Dermis microvascular lymphatic vessel endothelial cell (primary cell): ENCODE results near the gene RNF208. TPM values are rescaled to one million over a fixed set of nuclear protein-coding genes. Genes with fewer than 3 reads are reported as not detected.

Experiments
- DNase-seq, 2 donors: peaks; one replicate each; pipeline versions ENCODE4 v3.0.0 to v3.0.0-alpha.2; 2010; ENCODE audit warnings: low read depth in 2 of 2
- total RNA-seq: library from RNA; depleted of rRNA; stranded (reverse); fragments of >200 nt; gene quantifications from 2 replicates; pipeline ENCODE4 v1.2.1, GENCODE V29; 2014

The RNF208 gene, protein sequence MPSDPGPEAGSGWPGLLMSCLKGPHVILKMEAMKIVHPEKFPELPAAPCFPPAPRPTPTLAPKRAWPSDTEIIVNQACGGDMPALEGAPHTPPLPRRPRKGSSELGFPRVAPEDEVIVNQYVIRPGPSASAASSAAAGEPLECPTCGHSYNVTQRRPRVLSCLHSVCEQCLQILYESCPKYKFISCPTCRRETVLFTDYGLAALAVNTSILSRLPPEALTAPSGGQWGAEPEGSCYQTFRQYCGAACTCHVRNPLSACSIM
- total RNA-seq, result under 0.01 and 0.13 TPM in 2 replicates

DNA sequence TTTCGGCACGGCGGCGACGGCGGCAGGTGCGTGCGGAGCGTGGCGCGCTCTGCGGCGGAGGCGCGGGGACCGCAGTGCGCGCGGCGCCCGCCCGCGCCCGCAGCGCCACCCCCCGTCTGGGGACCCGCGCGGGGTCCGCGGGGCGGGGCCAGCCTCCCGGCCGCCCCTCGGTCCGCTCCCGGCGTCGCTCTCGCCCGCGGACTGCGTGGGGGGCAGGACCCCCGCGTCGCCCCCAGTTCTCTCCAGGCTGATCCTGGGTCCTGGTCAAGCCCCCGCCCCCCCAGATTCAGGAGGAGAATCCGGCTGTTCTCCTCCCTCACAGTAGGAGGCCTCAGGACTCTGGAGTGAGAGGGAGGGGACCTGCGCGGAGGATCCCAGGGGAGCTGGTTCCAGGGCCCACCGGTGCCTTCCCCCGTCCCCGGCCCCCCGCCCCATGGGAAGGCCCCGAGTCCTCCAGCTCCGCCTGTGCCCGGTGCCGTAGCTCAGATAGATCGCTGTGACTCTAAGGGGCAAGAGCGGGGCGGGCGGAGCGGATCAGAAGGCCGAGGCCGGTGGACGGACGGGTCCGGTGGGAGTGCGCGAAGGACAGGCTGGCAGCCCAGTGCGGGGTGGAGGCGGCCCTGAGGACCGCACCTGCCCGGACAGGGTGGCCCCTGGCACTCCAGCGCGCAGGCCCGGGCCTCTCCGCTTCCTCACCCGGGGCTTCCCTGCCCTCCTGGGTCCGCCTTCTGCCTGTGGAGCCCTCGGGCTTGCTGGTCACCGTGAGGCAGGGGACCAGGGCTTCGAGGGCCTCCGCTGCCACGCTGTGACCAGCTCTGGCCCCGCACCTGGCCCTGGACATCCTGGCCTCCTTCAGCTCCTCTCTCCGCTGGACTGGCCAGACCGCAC lies at the start of gene RNF208:
TSS of gene RNF208 (minus strand) at position 51 of the 888 bp plus-strand sequence. CDS start 1,028 bp downstream, outside the sequence.
- DNase-seq, result no peak

DNA sequence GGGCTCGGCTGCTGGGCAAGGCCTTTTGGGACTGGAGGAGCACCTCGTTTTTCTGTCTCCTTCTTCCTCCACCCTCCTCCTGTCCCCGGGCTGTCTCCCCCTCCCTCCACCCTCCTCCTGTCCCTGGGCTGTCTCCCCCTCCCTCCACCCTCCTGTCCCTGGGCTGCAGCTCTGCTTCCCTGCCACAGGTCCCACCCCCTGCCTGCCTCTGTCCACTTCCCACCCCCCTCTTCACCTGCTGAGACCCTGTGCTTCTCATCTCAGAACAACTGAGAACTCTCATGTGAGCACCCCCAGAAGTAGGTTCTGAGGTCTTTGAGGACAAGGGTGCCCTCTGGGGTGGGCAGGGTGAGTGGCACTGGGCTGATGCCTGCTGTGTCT lies 49.6 kb upstream of the RNF208 start:
- no peak for DNase-seq

DNA sequence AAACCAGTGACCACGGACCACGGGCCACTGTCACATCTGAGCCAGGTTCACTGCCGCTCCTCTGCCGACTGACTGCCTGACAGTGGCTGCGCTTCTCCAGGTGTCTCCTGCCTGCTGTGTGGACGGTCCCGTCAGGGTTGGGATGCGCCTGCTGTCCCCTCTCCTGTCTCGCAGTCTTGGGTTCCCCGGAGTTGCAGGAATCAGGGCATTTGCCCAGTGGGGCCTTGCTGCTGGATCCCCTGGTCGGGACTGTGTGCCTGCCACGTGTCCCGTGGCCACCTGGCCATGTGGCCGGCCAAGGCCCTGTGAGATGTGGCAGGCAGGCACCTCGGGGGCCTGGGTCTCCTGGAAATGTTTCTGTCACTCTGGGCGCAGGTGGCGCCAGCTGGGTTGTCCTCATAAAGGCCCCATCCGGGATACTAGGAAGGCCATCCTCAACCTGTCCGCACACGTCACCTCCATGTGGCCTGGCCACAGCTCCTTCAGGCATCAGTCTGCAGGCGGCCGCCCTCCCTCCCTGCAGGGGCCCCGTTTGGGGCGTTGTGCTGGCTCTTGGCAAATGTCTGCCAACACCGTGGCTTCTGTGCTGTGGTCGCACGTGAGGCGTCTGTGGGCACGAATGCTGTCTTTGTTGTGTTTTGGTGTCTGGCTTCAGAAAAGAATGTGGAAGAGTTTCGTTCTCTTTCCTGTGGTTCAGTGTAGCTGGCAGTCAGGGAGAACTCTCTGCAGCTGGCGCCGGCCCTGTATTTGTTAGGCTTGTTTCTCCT lies 49.1 kb upstream of the RNF208 start:
- no peak for DNase-seq

DNA sequence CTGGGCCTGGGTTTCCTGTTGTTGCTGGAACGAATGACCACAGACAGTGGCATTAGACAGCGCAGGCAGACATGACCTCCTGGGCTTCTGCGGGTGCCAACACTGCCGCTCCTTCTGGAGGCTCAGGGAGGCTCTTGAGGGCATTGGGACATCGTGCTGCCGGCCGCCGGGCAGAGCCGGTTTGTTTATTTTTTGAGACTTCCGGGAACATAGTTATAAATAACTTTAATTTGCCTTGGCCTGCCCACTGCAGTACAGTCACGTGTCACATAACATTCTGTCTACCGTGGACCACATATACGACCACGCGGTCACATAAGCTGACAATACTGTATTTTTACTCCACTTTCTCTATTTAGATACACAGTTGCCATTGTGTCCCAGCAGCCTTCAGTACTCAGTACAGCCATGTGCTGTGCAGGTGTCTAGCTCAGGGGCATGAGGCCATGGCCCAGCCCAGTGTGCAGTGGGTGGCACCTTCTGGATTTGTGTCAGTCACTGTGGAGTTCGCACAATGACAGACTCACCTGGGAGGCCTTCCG lies 47.3 kb upstream of the RNF208 start:
- DNase-seq, result peak in 1 of 2 donors; percentile 61

DNA sequence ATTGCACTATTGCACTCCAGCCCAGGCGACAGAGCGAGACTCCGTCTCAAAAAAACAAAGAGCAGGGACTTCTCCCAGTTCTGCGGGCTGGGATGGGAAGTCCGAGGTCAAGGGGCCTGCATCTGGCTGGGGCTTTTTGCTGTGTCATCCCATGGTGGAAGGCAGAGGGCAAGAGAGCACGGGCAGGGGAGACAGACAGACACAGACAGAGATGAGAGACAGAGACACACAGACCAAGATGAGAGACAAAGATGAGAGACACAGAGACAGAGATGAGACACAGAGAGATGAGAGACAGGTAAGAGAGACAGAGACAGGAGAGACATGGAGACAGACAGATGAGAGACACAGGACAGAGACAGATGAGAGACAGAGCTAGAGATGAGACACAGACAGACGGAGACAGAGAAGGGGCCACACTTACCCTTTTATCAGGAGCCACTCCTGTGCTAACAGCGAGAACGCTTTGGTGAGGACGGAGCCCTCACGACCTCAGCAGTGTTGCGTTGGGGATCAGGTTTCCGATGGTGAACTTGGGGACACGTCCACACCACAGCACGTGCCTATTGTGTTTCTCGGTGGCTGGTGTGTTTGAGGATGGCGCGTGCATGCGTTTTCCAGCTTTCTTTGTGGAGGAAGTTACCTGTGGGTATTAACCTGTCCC lies 46.6 kb upstream of the RNF208 start:
- DNase-seq, result peak; percentile 69 to 82

DNA sequence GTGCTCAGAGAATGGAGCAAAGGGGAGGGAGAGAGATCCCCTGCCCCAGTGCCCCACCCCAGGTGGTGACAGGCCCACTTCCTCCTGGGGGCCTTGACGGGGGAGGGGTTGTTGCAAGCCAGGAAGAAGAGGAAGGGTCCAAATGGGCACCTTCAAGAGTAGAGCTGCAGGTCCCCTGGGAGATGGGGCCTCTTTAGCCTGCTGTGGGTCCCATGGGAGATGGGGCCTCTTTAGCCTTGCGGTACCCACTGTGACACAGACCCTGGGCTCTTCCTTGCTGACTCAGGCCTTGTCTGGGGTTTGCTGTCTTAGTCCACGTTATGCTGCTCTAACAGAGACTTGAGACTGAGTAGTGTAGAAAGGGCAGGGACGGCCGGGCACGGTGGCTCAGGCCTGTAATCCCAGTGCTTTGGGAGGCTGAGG lies 45.9 kb upstream of the RNF208 start:
- no peak for DNase-seq

DNA sequence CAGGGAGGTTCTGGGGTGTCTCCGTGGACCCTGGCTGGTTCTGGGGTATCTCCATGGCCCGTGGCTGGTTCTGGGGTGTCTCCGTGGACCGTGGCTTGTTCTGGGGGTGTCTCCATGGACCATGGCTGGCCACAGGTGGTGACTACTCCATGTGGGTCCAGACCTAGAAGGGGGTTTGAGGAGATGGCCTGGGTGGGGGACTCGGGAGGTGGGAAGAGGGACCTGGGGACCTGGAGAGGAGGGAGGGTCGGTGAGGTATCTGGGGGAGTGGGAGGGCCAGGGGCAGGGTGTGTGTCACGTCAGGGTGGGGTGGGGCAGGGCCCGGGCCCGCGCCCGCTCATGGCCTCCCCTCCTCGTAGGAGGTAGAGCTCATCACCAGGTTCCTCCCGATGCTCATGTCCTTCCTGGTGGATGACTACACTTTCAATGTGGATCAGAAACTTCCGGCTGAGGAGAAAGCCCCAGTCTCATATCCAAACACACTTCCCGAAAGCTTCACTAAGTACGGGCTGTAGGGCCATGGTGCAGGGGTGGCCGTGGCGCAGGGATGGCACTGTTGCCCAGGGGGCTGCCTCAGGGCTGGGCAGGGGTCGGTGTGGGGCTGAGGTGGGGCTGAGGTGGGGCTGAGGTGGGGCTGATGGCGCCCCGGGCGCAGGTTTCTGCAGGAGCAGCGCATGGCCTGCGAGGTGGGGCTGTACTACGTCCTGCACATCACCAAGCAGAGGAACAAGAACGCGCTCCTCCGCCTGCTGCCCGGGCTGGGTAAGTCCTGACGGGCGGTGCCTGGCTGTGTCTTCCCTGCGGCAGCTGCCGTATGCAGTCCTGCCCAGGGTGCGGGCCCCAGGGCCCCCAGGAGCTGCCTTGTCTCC lies 44.8 kb upstream of the RNF208 start:
- no peak for DNase-seq

DNA sequence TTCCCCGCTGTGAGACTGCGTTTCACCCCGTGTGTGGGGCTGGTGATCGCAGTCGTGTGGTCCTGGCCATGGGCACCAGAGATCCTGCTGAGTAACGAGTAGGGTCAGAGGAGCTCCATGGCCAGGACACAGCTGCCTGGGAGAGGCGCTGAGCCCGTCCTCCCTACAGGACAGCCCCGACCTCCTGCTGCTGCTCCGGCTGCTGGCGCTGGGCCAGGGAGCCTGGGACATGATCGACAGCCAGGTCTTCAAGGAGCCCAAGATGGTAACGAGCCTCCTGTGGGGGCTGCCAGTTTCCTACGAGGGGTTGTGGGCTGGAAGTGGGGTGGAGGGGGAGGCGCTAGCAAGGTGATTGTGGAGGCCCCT lies 44.1 kb upstream of the RNF208 start:
- no peak for DNase-seq

DNA sequence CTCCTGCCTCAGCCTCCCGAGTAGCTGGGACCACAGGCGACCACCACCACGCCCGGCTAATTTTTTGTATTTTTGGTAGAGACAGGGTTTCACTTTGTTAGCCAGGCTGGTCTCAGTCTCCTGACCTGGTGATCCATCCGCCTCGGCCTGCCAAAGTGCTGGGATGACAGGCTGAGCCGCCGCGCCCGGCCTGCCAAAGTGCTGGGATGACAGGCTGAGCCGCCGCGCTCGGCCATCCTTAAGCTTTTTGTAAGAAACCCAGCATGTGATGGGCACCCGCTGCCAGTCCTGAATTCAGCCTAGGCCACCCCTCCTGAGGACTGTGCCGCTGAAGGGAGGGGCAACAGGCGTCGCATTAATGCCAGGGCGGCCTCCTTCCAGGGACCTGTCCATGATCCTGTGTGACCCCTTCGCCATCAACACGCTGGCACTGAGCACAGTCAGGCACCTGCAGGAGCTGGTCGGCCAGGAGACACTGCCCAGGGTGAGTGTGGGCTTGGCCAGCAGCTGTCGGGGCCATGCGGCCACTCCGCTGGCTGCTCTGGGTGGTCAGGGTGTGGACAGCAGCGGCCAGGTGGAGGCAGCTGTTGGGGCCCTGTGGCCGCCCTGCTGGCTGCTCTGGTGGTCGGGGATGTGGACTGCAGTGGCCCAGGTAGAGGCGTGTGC lies 43.6 kb upstream of the RNF208 start:
- no peak for DNase-seq

DNA sequence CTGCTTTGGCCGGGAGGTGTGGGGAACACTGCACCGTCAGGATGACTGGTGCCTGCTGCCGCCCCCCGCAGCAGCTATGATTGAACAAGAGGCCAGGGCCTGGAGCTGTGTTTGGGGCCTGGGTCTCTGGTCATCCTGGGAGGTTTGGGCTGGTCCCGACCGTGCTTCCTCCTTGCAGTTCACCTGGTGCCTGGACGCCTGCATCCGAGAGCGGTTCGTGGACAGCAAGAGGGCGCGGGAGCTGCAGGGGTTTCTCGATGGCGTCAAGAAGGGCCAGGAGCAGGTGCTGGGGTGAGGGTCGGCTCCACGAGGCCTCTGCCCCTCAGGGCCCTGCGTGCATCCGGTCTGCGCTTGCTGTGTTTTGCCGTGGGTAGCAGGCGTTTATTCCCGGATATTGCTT lies 42.0 kb upstream of the RNF208 start:
- DNase-seq, result no peak

DNA sequence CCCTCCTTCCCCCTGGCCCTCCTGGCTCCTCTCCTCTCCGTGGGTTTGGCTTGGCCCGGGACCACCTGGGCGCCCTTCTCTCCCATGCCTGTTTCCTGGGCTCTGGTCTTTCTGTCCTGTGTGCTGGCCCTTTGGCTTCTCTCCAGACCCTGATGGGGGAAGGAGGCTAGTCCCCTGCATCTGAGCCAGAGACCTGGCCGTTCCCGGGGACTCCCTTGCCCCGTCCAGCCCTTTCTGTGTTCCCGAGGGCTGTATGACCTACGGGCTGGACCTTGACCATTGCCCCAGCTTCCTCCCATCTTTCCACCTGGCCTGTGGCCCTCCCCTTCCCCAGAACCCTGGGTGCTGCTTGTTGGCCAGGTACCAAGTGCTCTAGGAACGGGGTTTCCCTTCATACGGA lies 41.5 kb upstream of the RNF208 start:
- DNase-seq, result no peak

DNA sequence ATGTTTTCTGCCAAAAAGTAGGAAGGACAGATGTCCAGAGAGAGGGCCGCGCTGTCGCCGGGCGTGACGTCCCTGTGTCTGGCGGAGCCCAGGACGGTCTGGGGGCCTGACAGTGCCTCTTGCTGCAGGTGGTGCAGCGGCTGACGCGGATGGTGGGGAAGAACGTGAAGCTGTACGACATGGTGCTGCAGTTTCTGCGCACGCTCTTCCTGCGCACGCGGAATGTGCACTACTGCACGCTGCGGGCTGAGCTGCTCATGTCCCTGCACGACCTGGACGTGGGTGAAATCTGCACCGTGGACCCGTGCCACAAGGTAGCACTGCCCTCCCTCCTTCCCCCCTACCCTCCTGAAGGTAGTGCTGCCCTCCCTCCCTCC lies 40.9 kb upstream of the RNF208 start:
- no peak for DNase-seq

DNA sequence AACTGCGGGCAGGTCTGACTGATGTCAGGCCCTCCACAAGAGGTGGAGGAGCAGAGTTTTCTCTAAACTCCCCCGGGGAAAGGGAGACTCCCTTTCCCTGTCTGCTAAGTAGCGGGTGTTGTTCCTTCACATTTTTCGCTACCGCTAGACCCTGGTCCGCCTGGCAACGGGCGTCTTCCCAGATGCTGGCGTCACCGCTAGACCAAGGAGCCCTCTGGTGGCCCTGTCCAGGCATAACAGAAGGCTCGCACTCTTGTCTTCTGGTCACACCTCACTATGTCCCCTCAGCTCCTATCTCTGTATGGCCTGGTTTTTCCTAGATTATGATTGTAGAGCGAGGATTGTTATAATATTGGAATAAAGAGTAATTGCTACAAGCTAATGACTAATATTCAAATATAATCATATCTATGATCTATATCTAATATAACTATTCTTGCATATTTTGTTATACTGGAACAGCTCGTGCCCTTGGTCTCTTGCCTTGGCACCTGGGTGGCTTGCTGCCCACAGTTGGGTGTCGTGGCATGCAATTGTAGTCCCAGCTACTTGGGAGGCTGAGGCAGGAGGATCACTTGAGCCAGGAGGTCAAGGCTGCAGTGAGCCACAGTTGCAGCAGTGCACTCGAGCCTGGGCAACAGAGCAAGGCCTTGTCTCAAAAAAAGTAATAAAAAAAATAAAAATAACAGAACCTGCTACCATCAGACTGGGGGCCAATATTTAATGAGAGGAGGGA lies 40.3 kb upstream of the RNF208 start:
- DNase-seq, result peak in 1 of 2 donors; percentile 38

DNA sequence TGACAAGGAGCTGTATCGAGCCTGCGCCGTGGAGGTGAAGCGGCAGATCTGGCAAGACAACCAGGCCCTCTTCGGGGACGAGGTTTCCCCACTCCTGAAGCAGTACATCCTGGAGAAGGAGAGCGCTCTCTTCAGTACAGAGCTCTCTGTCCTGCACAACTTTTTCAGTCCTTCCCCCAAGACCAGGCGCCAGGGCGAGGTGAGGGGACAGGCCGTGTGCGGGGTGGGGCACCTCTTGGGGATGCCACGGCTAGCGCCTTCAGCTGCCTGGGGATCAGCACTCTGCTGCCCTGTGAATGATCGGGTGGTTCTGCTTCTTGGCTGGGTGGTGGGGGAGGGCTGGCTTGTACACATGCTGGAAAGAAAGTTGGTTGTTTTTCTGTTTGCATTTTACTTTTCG lies 34.8 kb upstream of the RNF208 start:
- DNase-seq, result no peak

DNA sequence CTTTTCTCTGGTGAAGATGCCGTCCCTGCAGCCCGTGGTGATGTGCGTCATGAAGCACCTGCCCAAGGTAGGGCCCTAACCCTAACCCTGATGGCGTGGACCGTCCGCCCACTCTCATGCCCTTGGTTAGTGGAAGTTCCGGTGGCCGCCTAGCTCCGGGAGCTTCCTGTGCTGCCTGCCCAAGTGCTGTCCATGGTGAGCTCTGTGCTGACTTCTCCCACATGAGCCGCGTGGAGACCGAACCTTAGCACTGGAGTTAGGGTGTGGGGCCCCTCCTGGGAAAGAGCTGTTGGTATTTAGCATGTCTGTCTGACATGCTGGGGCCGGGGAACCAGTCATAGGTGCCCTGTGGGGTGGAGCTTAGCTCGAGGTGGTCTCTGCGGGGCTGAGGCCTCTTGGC lies 34.3 kb upstream of the RNF208 start:
- no peak for DNase-seq

DNA sequence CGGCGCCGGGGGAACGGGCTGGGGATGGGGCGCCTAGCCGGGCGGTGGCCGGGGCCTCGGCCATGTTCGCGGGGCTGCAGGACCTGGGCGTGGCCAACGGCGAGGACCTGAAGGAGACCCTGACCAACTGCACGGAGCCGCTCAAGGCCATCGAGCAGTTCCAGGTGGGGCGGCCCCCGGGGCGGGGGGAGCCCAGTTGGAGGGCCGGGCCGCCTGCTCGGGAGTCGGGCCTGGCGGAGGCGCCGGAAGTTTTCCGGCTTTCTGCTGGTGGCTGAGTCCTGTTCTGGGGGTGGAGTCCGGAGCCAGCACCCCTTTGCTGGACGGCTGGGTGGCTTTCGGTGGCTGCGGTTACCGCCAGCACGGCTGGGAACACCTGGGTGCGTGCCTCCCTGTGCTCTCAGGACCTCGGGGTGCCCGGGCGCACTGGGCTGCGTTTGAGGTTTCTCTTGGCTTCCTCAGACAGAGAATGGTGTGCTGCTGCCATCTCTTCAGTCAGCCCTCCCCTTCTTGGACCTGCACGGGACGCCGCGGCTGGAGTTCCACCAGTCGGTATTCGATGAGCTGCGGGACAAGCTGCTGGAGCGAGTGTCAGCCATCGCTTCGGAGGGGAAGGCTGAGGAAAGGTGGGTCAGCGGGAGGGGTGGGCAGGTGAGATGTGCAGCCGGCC lies 33.5 kb upstream of the RNF208 start:
- DNase-seq, result peak in 1 of 2 donors; percentile 40

DNA sequence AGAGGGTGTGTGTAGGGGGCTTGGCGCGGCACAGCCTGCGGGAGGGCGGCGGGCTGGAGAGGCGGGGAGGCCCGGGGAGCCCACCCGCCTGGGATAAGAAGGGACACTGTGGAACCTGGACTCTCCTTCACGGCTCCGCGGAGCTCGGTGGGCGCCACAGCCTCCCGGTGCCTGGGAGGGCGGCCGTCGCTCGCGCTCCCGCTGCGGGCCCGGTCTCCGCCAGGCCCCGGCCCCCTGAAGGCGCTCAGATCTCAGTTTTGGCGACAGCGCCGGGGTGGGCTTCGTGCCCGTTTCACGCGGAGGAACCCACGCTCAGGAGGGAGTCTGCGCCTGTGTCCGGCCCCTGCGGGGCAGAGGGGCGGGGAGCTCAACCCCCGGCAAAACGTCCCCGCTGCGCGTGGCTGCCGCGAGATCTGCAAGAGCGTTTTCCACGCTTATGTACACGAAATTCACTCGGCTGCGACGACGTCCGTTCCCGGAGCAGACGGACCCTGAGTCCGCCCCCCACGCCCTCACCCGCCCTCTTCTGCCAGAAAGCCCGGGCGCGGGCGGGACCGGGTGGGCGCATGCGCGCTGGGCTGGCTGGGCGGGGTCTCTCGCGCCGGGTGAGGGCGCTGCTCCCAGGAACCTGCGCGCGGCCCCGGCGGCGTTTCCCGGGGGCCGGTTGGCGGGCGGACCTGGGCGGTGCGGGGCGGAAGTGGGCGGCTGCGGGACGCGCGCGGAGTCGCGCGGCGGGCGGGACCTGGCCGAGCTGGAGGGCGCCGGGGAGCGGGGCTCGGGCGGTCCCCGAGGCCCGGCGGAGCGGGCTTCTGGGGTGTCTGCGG lies 32.8 kb upstream of the RNF208 start, which contains the start of gene NELFB:
TSS of gene NELFB (plus strand) at position 704 of the 824 bp plus-strand sequence.
- DNase-seq, result peak in 1 of 2 donors; percentile 78
